ENCODE results near the gene BBC3. TPM values are rescaled to one million over a fixed set of nuclear protein-coding genes. Genes with fewer than 3 reads are reported as not detected.
A peak's percentile ranks its signal among the peaks of the same experiment; 100 is the strongest.

The BBC3 gene
- total RNA-seq, 1 donor from 2014 or later, result 2.8 TPM

DNA sequence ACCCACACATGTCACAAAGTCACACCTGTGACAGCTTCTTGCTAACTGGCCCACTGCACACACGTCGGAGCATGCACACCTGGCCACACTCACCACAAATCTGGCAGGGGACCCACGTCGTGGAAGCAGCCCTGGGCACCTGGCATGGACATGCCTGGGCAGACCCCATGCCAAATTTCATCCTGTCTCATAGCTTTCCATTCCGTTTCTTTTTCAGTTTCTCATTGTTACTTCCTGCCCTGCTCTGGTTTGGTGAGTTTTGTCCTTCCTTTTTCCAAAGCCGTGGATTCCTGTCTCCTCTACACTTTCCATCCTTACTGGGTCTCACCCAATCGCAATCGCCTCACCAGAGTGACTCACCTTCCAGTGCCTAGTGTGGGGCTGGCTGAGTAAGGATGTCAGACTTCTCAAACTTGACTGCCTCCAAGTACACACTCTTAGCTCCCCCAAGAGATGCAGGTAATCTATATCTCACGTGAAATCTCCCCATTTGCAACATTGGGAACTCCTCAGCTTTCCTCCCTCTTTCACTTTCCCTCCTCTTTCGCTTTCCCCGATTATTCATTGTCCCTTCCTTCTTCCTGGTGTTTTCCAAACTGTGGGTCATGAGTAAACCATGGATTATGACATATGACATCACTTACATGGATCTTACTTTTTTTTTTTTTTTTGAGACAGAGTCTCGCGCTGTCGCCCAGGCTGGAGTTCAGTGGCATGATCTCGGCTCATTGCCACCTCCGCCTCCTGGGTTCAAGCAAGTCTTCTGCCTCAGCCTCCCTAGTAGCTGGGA lies 1.6 kb upstream of the BBC3 start:
- Histone ChIP-seq H3K27ac (no peak overlapping the region), H2AFZ (replicated peaks) (no peak overlapping the region), H3K36me3 (no peaks in the 10 kb centered on the region), H3K27me3 (no peaks in the 10 kb centered on the region), H3K4me3 (no peak overlapping the region), H3K4me2 (no peak overlapping the region), H3K4me1 (peaks cover 8% of the 10 kb centered on the region), H4K20me1 (ENCODE audit: low read depth) (peaks cover 16% of the 10 kb centered on the region), H3K9me3 (ENCODE audit: low read depth) (no peaks in the 10 kb centered on the region), H3F3A (ENCODE audit: low read depth) (peaks cover 36% of the 10 kb centered on the region), H3K79me2 (ENCODE audit: low read depth) (peaks cover 27% of the 10 kb centered on the region), H3K9ac (no peak overlapping the region)
- Mint-ChIP-seq H3K4me1 (peaks cover 9% of the 10 kb centered on the region), H3K27me3 (ENCODE audit: insufficient read depth, low read depth) (peaks cover 20% of the 10 kb centered on the region), H3K4me3 (peak overlapping the region; percentile 83), H3K36me3 (no peaks in the 10 kb centered on the region), H3K9me3 (no peaks in the 10 kb centered on the region), H3K27ac (no peak overlapping the region)
- no peak for DNase-seq (ENCODE audit: low spot score)
- TF ChIP-seq, protein P1, sequence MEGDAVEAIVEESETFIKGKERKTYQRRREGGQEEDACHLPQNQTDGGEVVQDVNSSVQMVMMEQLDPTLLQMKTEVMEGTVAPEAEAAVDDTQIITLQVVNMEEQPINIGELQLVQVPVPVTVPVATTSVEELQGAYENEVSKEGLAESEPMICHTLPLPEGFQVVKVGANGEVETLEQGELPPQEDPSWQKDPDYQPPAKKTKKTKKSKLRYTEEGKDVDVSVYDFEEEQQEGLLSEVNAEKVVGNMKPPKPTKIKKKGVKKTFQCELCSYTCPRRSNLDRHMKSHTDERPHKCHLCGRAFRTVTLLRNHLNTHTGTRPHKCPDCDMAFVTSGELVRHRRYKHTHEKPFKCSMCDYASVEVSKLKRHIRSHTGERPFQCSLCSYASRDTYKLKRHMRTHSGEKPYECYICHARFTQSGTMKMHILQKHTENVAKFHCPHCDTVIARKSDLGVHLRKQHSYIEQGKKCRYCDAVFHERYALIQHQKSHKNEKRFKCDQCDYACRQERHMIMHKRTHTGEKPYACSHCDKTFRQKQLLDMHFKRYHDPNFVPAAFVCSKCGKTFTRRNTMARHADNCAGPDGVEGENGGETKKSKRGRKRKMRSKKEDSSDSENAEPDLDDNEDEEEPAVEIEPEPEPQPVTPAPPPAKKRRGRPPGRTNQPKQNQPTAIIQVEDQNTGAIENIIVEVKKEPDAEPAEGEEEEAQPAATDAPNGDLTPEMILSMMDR (IDR thresholded peaks at IDR 0.05), result no peak
- no peak for TF ChIP-seq EZH2 (IDR thresholded peaks at IDR 0.05)
- TF ChIP-seq EZH2phosphoT487 (IDR thresholded peaks at IDR 0.05), result no peak

DNA sequence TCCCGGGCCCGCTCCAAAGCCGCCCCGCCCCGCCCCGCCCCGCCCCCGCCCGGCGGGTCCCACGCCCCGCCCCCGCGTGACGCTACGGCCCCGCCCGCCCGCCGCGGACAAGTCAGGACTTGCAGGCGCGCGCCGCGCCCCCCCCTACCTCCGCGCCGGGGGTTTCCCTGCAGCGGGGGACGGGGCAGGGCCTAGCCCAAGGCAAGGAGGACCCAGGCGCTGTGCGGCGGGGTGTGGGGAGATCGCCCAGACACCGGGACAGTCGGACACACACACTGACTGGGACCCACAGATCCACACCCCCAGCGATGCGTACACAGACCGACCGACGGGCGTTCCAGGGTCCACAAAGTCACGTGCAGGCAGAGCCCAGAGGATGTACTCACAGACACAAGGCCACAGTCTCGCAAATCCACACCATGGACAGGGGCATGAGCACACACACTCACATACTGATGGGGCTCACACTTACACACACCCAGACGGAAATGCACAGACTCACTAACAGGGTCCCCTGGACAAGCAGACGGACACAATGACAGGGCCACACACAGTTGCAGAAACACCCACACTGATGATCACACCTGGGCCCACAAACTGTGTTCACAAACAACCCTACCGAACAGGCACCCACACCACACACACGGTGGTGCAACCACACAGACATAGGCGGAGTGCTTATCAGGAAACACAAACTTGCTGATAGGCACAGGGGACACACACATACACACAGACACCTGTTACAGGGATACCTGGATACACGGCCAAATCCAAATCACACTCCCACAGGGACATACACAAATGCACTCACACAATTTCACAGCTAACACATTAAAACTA lies 436 bp upstream of the BBC3 start:
- Histone ChIP-seq H3F3A (ENCODE audit: low read depth) (peaks cover 48% of the 10 kb centered on the region), H3K4me3 (peak overlapping the region; percentile 100), H2AFZ (replicated peaks) (peak overlapping the region; percentile 55), H3K36me3 (no peaks in the 10 kb centered on the region), H3K4me2 (peak overlapping the region; percentile 74), H3K9ac (no peak overlapping the region), H3K79me2 (ENCODE audit: low read depth) (peaks cover 34% of the 10 kb centered on the region), H3K27me3 (no peaks in the 10 kb centered on the region), H3K27ac (no peak overlapping the region), H3K4me1 (peaks cover 16% of the 10 kb centered on the region), H4K20me1 (ENCODE audit: low read depth) (peaks cover 24% of the 10 kb centered on the region), H3K9me3 (ENCODE audit: low read depth) (no peaks in the 10 kb centered on the region)
- Mint-ChIP-seq H3K4me3 (peak overlapping the region; percentile 83), H3K9me3 (no peaks in the 10 kb centered on the region), H3K4me1 (peaks cover 16% of the 10 kb centered on the region), H3K27ac (peak overlapping the region; percentile 26), H3K36me3 (no peaks in the 10 kb centered on the region), H3K27me3 (ENCODE audit: insufficient read depth, low read depth) (peaks cover 20% of the 10 kb centered on the region)
- TF ChIP-seq, protein P1 (IDR thresholded peaks at IDR 0.05), result no peak
- no peak for TF ChIP-seq EZH2 (IDR thresholded peaks at IDR 0.05)
- TF ChIP-seq EZH2phosphoT487 (IDR thresholded peaks at IDR 0.05), result no peak
- peak; percentile 90 for DNase-seq (ENCODE audit: low spot score)

DNA sequence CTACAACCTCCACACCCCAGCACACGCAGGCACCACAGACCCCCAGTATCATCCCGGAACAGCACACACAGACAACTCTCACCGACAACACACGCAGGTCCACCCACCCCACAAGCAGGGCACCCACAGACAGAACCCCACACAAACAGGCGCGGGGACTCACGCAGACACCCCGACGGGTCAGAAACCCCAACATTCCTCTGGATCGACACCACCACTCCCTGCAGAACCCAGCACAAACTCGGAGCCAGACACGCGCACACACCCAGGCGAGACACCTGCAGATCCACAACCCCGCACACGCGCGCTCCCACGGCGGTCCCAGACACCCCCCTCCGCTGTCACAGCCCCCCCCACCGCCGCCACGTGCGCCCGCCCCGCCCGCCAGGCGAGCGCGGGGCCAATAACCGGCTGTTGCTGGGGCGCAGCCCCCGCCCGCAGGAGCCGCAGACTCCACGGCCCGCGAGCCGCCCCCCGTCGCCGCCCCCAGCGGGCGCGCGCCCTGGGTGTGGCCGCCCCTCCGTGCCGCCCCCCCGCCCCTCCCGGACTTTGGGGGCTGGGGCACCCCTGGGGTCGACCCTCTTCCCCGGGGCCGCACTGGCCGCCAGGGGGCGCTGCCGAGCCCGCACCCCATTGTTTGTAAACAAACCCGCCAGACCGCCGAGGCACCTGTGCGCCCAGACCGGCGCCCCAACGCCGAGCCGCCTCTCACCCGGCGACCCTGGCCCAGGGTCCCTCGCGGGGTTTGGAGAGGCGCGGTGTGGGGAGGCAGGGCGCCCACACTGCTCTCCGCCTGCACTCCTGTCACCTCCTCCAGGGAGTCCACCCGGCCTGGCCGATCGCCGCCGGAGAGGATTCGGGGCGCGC lies 712 bp downstream of the BBC3 start:
- peaks cover 21% of the 10 kb centered on the region for H3K4me1 Mint-ChIP-seq

More for the DNA sequence above, 712 bp downstream of the BBC3 start:
- Histone ChIP-seq H3K27me3 (no peaks in the 10 kb centered on the region), H3K4me3 (peak overlapping the region; percentile 100), H3K36me3 (no peaks in the 10 kb centered on the region), H3K4me1 (peaks cover 21% of the 10 kb centered on the region), H3K9ac (peak overlapping the region; percentile 48), H3K9me3 (ENCODE audit: low read depth) (no peaks in the 10 kb centered on the region), H4K20me1 (ENCODE audit: low read depth) (peaks cover 24% of the 10 kb centered on the region), H2AFZ (replicated peaks) (no peak overlapping the region), H3K4me2 (peak overlapping the region; percentile 99), H3K27ac (peak overlapping the region; percentile 39), H3K79me2 (ENCODE audit: low read depth) (peaks cover 40% of the 10 kb centered on the region), H3F3A (ENCODE audit: low read depth) (peaks cover 54% of the 10 kb centered on the region)
- Mint-ChIP-seq H3K4me3 (peak overlapping the region; percentile 71), H3K27ac (no peak overlapping the region), H3K9me3 (no peaks in the 10 kb centered on the region), H3K27me3 (ENCODE audit: insufficient read depth, low read depth) (peaks cover 15% of the 10 kb centered on the region), H3K36me3 (no peaks in the 10 kb centered on the region)
- peak; percentile 77 for DNase-seq (ENCODE audit: low spot score)
- TF ChIP-seq EZH2phosphoT487 (IDR thresholded peaks at IDR 0.05), result no peak
- TF ChIP-seq, protein P1 (IDR thresholded peaks at IDR 0.05), result peak; percentile 81

Data from neural progenitor cell (in vitro differentiated cells).